Anterior cingulate cortex (tissue), 58 donors: ENCODE data around the gene SGMS1.
"Not testable (repeated sequence)": the region's sequence is repeated elsewhere in the genome, so short reads cannot be mapped to it uniquely, and the experiment has no call there.

ENCODE experiments used
- DNase-seq, 58 donors: peaks; one replicate each; lab custom pipeline; 2025; lab: John Stamatoyannopoulos, UW

The SGMS1 gene

GRCh38 chr10:50563906-50564305 lies 59.9 kb downstream of the SGMS1 start:
- no peak for DNase-seq

GRCh38 chr10:50561816-50562215 lies 61.9 kb downstream of the SGMS1 start:
- peak in 1 of 58 donors; percentile 8 for DNase-seq

GRCh38 chr10:50561266-50561665 lies 62.5 kb downstream of the SGMS1 start:
- peak in 13 of 58 donors; percentile 5 to 75 (median 27) for DNase-seq

- no peak for DNase-seq
Measured at GRCh38 chr10:50560370-50560769, 63.4 kb downstream of the SGMS1 start.

- no peak for DNase-seq
Measured at GRCh38 chr10:50558371-50558770, 65.4 kb downstream of the SGMS1 start.

- no peak for DNase-seq
Measured at GRCh38 chr10:50557130-50557682, 66.5 kb downstream of the SGMS1 start.

- no peak for DNase-seq
Measured at GRCh38 chr10:50556237-50557120, 67.3 kb downstream of the SGMS1 start.

- DNase-seq = peak in 3 of 58 donors; percentile 8 to 13 (median 12)
Measured at GRCh38 chr10:50554995-50555568, 68.7 kb downstream of the SGMS1 start.

- DNase-seq = peak in 11 of 58 donors; percentile 6 to 52 (median 26)
Measured at GRCh38 chr10:50554376-50554994, 69.3 kb downstream of the SGMS1 start.

GRCh38 chr10:50552771-50553535 lies 70.8 kb downstream of the SGMS1 start:
- peak in 1 of 58 donors; percentile 17 for DNase-seq

GRCh38 chr10:50552308-50552707 lies 71.4 kb downstream of the SGMS1 start:
- DNase-seq = no peak

- no peak for DNase-seq
Measured at GRCh38 chr10:50551894-50552293, 71.9 kb downstream of the SGMS1 start.

- DNase-seq = no peak
Measured at GRCh38 chr10:50550291-50550839, 73.4 kb downstream of the SGMS1 start.

- not testable (repeated sequence) for DNase-seq
Measured at GRCh38 chr10:50549186-50549585, 74.6 kb downstream of the SGMS1 start.

GRCh38 chr10:50548481-50548880 lies 75.3 kb downstream of the SGMS1 start:
- not testable (repeated sequence) for DNase-seq

- not testable (repeated sequence) for DNase-seq
Measured at GRCh38 chr10:50546287-50546686, 77.5 kb downstream of the SGMS1 start.

GRCh38 chr10:50545846-50546245 lies 77.9 kb downstream of the SGMS1 start:
- no peak for DNase-seq

GRCh38 chr10:50544857-50545429 lies 78.8 kb downstream of the SGMS1 start:
- no peak for DNase-seq

GRCh38 chr10:50544095-50544856 lies 79.5 kb downstream of the SGMS1 start:
- DNase-seq = no peak
